Measurements from ENCODE around the gene OPA3. TPM values are rescaled to one million over a fixed set of nuclear protein-coding genes. Genes with fewer than 3 reads are reported as not detected.

OPA3 gene
- total RNA-seq, 1 experiment from 2014 or later, result 11.1 TPM

GRCh38 chr19:45601524-45602374 lies 17.1 kb upstream of the OPA3 start, which contains the start of gene GPR4:
Gene GPR4 (minus strand): TSS chr19:45602212. CDS start chr19:45591866, 10,346 bp downstream.
- no TSS peak for BruUV-seq (replicated peaks)
- CTCF ChIA-PET, result no interaction called here
- no peak for DNase-seq (ENCODE audit: low read depth, low spot score)

More at GRCh38 chr19:45601524-45602374, 17.1 kb upstream of the OPA3 start, which contains the start of gene GPR4:
- no peaks in the 10 kb centered on the region for H3K36me3 ChIP-seq (ENCODE audit: control insufficient read depth in 1 of 2, insufficient read depth in 2 of 2, low read length in 2 of 2)
- POLR2A ChIA-PET, result no interaction called here
- 0 out of 2 replicates have a peak, but pooled peaks have one; percentile 35 for ATAC-seq
- no peaks in the 10 kb centered on the region for H3K9me2 ChIP-seq (ENCODE audit: insufficient read depth)
- intact Hi-C loops (cut with micrococcal nuclease), result no loop called here
- no peaks in the 10 kb centered on the region for H4K20me1 ChIP-seq (ENCODE audit: insufficient read depth)
- peaks cover 18% of the 10 kb centered on the region; the same call in 1 of the 2 replicates for H3K27me3 ChIP-seq (ENCODE audit: insufficient read depth, low read length)
- RAD21 ChIA-PET (ENCODE audit: low non-redundant PET in 1 of 2, low total read pairs in 2 of 2, uncharacterized antibody in 2 of 2, unreplicated experiment in 2 of 2), result no interaction called here
- no peaks in the 10 kb centered on the region for H3K9me3 ChIP-seq (ENCODE audit: control insufficient read depth in 1 of 2, insufficient read depth in 1 of 2, low read depth in 1 of 2, low read length in 2 of 2)
- TF ChIP-seq, protein P1, sequence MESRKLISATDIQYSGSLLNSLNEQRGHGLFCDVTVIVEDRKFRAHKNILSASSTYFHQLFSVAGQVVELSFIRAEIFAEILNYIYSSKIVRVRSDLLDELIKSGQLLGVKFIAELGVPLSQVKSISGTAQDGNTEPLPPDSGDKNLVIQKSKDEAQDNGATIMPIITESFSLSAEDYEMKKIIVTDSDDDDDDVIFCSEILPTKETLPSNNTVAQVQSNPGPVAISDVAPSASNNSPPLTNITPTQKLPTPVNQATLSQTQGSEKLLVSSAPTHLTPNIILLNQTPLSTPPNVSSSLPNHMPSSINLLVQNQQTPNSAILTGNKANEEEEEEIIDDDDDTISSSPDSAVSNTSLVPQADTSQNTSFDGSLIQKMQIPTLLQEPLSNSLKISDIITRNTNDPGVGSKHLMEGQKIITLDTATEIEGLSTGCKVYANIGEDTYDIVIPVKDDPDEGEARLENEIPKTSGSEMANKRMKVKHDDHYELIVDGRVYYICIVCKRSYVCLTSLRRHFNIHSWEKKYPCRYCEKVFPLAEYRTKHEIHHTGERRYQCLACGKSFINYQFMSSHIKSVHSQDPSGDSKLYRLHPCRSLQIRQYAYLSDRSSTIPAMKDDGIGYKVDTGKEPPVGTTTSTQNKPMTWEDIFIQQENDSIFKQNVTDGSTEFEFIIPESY (IDR thresholded peaks at IDR 0.05; ENCODE audit: extremely low read depth, insufficient replicate concordance, low read length), result no peak
- TF ChIP-seq JUND (IDR thresholded peaks at IDR 0.05) (no peak), CBX3 (IDR thresholded peaks at IDR 0.05; ENCODE audit: low read depth) (no peak), ATF3 (IDR thresholded peaks at IDR 0.05) (no peak), SRF (IDR thresholded peaks at IDR 0.05; ENCODE audit: low read depth) (no peak), EGR1 (IDR thresholded peaks at IDR 0.05; ENCODE audit: low read depth) (no peak), REST (IDR thresholded peaks at IDR 0.05; ENCODE audit: low read depth) (no peak), TCF7L2 (IDR thresholded peaks at IDR 0.05; ENCODE audit: borderline replicate concordance, extremely low read depth, insufficient read depth, insufficient read length) (no peak), RAD21 (IDR thresholded peaks at IDR 0.05; ENCODE audit: low read depth) (no peak), ZFX (IDR thresholded peaks at IDR 0.05) (no peak), SIN3A (IDR thresholded peaks at IDR 0.05; ENCODE audit: low read depth) (no peak), EZH2 (IDR thresholded peaks at IDR 0.05) (no peak)
- TF ChIP-seq, protein P2, sequence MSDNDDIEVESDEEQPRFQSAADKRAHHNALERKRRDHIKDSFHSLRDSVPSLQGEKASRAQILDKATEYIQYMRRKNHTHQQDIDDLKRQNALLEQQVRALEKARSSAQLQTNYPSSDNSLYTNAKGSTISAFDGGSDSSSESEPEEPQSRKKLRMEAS (IDR thresholded peaks at IDR 0.05), result no peak
- no peak within 1 kb of the TSS for H3K9ac ChIP-seq (ENCODE audit: low read length)
- H3K4me3 ChIP-seq (replicated peaks in 1 of 2; ENCODE audit: low read depth in 1 of 2, low read length in 2 of 2), result no peak within 1 kb of the TSS
- H3K4me1 ChIP-seq (ENCODE audit: control insufficient read depth in 1 of 2, insufficient read depth in 2 of 2, low read length in 2 of 2), result peaks cover 1 to 5% of the 10 kb centered on the region in 2 experiments; a peak in 3 of 4 replicates
- H2AFZ ChIP-seq (ENCODE audit: low read depth, low read length, poor library complexity, severe bottlenecking), result no peak within 1 kb of the TSS
- no peak within 1 kb of the TSS for H3K4me2 ChIP-seq (ENCODE audit: low read length)
- no peaks in the 10 kb centered on the region for H3K79me2 ChIP-seq (ENCODE audit: insufficient read depth, low read length)
- no peak within 1 kb of the TSS for H3K27ac ChIP-seq (ENCODE audit: low read depth, low read length)
